ENCODE results near the gene SVBP. TPM values are rescaled to one million over a fixed set of nuclear protein-coding genes. Genes with fewer than 3 reads are reported as not detected.

The SVBP gene
- polyA plus RNA-seq, 4 donors: 55.8 to 80.3 (median 62.3) TPM

DNA sequence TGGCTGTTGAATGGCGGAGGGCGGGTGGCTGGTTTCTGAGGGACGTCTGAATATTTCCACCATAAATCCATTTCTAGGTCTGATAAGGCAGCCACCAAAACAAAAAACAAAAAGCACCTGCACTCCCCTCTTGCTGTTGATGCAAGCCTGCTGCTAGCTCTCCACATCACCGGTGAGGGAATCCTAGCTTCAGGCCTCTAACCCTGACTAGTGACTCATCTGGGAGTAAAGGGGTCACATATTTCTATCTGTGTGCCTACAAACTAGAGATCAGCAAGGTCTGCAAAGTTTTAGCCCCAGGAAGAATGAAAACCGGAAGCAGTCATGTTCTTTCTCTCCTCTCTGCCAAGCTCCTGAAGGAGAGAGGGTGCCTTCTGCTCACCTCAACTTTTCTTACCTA is 10.6 kb downstream of the SVBP start:
- DNase-seq (ENCODE audit: low read depth in 4 of 4, low spot score in 2 of 4): no peak

DNA sequence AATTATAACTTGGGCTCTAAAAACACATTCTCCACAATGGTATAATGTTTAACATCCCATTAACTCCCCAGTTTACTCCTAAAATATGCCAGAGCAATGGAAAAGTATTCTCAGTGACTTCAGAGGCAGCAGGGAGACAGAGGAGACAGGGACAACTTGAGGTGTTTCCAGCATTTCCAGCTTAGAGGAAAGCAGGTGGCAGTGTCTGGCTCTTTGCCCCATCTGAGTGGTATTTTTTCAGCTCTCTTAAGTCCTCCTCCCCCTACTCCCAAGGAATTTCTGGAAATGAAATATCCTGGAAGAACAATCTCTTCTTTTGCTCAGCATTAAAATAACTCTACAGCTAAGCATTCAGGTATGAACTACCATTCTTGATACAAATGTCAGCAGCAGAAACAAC is 11.0 kb downstream of the SVBP start:
- no peak for DNase-seq (ENCODE audit: low read depth in 4 of 4, low spot score in 2 of 4)

DNA sequence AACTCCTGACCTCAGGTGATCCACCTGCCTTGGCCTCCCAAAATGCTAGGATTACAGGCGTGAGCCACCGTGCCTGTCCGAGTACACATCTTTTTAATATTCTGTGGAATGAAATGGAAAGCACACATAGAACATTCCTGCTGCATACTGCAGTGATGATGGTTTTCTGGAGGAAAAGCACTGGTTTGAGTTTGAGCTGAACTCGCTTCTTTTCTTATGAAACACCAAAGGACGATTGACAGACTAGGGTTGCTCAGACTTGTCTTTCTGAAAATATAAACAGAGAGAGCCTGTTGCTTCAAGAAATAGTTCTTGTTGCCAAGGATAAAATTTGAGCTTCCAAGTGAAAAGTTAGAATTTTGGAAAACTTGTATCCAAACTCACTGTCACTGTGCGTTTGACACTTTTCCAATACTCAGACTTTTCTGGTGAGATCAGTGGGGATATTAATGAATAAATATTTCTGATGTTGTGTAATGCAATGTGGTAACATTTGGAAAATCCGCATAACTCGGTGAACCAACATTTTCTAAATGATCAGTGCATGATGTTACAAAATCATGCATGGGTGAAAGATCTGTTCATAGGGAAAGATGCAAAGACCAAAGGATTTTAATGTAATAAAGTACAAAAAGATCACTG is 15.2 kb downstream of the SVBP start:
- DNase-seq (ENCODE audit: low read depth in 4 of 4, low spot score in 2 of 4): no peak

DNA sequence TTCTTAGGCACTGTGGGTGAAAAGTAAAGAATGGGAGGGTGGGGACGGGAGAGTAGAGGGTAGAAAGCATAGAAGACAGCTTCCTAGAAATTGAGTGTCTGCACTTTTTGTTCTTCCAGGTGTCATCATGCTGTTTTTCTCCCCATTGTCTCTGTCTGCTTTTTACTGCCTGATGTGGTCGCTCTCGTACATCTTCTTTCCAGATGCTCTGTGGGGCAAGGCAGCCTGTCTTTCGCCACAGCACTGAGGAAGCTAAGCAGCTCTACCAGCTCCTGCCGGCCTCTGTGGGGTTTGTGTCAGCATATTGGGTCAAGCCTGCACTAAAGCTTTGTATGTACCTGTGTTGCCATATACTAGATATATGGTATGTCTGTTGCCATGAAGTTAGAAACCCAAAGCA is 19.2 kb downstream of the SVBP start:
- no peak for DNase-seq (ENCODE audit: low read depth in 4 of 4, low spot score in 2 of 4)

DNA sequence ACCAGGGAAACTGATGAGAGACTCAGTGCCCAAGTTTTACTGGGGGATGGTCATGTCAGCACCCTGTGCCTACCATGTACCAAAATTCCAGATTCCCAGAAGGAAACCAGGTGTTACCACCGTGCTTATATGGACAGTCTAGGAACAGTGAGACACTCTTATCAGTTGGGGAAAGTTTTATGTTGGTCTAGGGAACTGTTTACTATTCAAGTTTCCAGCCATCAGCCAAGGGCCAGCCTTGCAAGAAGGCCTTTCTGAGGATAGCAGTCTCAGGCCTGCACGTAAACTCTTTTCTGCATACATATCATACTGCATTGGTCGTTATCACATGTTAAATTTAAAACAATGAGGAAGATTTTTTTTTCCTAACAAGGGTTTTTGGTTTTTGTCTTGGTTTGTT is 19.8 kb downstream of the SVBP start:
- no peak for DNase-seq (ENCODE audit: low read depth in 4 of 4, low spot score in 2 of 4)

DNA sequence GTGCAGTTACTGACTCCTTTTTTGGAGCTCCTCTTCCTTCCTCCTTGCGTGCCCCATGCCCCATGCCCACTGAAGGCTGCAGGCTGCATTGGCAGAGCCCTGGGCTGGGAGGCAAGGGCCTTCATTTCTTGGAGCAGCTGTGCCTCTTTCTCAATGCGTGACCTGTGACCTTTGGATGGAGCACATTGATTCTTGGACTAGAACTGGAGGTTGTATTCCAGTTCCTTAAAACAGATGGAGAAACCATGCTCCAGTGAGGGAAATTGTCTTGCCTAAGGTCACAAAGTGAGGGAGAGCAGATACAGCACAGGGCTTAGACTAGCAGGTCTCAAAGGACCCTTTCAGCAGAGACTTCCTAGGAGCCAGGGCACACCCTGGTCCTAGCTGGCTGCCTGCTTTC is 23.4 kb downstream of the SVBP start:
- DNase-seq (ENCODE audit: low read depth in 4 of 4, low spot score in 2 of 4): no peak

DNA sequence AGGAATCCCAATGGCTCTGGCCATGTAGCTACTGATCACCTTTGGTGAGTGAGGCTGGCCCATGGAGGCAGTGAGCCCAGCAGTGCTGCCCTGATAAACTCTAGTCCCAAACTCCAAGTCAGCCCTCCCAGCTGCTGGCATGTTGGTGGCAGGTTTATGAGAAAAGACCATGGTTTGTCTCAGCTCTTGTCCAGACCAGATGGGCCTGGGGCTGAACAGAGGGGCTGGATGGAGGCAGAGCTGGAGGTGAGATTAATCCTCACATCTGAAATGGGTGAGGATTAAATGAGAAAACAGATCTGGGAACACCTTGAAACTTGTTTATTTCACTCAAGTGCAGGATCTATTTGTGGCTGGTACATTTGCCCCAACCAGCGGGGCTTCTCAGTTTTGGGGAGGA is 29.2 kb downstream of the SVBP start:
- no peak for DNase-seq (ENCODE audit: low read depth in 4 of 4, low spot score in 2 of 4)

DNA sequence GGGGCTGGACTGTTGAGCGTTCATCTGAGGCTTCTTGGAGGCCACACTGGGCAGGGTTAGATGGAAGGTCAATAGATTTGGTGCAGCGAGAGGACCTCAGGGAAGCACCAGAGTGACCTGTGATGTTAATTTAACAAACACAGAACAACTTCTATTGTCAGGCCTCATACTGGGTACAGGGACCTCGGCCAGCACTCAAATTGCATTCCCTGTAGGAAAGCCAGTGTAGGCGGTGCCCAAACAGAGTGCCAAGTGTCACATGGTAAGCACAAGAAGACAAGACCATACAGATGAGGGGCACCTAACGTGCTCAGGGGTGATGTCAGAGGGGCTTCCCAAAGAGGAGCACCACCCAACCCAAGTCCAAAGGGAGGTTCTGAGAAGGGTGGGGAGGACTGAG is 31.1 kb downstream of the SVBP start:
- DNase-seq (ENCODE audit: low read depth in 4 of 4, low spot score in 2 of 4): no peak

DNA sequence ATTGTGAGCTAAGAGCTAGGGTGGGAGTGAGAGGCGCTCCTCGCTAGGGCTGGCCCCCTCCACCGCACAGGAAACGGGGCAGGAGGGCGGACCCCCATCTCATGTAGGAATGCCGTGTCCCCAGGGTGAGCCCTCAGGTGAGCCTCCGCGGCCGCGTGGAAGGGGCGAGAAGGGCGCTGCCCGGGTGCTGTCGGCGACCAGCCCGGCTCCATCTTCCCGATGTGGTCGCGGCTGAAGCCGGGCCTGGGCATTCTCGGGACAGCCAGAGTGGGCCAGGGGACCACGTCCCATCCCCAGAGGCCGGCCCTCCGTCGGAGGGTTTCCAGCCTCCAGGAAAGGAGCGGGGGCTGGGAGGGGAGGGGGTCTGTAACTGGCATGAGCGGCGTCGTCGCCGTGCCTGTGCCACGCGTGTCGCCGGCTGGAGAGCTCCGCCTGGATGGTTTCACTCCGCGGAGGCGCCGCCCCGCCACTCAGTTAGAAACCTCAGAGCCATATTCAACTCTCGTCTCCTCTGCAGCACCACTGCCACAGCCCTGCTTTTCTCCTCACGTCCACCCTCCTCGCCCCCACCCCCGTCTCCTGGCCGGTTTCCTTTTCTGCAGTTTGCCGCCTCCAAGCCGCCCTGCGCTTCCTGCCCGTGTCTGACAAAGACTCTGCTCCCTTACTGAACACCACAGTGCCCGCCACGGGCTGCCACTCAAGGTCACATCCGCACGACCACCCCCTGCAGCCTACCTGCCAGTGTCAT is 32.1 kb downstream of the SVBP start, which contains the start of gene TMEM269:
TMEM269 (plus strand) TSS at position 46 of the 748 bp plus-strand sequence. CDS start 4,903 bp downstream, outside the sequence.
- peak in 1 of 4 donors; percentile 9 for DNase-seq (ENCODE audit: low read depth in 4 of 4, low spot score in 2 of 4)

DNA sequence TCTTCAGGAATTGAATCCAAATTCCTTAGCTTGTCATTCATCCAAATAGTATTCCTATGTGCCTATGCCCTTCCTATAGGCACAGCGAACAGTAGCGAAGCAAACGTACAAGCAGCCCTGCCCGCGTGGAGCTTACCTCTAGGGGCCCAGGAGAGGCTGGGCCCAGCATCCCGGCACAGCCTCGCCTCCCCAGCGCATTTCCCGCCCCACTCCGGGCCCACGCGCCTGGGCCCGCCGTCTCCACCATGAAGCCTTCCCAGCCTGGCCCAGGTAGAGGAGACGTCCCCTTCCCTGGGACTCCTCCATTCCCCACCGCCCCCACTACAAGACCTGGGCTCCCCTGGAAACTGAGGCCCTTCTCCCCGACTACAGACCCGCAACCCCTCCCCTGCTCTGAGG is 32.7 kb downstream of the SVBP start:
- DNase-seq (ENCODE audit: low read depth in 4 of 4, low spot score in 2 of 4): no peak

DNA sequence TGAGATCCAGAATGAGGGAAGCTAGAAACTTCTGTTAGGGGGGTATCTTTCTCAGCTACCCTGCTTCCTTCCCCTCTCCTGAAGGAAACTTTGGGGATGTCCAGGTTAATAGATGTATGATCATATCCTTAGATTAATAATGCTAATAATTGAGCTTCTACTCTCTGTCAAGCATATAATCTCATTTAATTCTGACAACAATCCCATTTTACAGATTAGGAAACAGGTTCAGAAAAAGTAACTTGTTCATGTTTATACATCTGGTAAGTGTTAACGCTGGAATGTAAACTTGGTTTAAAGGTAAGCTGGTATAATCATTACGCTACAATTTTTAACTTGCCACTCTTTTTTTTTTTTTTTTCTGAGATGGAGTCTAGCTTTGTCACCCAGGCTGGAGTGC is 34.1 kb downstream of the SVBP start:
- no peak for DNase-seq (ENCODE audit: low read depth in 4 of 4, low spot score in 2 of 4)

DNA sequence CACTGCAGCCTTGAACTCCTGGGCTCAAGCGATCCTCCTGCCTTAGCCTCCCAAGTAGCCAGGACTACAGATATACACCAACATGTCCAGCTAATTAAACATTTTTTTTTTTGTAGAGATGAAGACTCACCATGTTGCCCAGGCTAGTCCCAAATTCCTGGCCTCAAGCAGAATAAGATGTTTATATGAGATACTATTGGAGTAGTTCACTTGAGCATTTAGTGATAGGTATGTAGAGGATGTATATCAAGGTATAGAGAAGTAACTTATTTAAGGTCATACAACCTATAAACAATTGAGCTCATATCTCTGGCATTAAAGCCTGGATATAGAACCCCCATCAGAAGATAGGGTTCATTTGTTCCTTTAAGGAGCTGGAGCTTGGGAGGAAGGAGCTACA is 37.0 kb downstream of the SVBP start:
- no peak for DNase-seq (ENCODE audit: low read depth in 4 of 4, low spot score in 2 of 4)

DNA sequence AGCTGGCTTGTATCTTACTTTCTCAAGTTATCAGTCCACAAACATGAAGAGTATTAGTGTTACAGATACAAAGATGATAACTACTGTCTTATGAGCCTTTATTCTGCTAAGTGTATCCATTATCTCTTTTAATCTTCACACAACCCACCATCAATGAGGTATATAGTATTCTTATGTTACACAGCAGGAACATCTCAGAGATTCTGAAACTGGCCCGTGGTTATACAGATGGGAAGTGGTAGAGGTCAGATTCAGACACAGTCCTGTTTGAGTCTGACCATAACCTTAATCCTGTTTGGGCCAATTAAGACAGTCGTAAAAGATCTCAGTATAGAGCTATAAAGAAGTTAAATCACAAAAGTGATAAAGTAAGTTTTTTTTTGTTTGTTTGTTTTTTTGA is 37.5 kb downstream of the SVBP start:
- no peak for DNase-seq (ENCODE audit: low read depth in 4 of 4, low spot score in 2 of 4)

DNA sequence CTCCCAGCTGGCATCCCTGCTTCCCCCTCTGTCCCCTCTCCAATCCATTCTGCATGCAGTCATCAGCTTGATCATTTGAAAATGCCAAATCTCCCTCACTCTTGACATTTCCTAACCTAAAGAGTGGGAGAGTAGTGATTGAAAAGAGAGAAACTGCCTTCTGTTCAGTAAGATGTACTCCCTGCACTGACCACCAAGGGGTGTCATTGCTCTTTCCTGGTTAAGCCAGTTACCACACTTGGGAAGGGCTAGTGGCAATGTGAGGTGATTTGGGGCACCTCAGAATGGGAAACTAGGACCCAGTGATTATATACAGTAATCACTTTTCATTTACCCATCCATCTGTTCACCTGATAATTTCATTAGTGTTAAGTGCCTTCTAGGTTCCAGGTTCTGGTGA is 39.3 kb downstream of the SVBP start:
- DNase-seq (ENCODE audit: low read depth in 4 of 4, low spot score in 2 of 4): no peak

DNA sequence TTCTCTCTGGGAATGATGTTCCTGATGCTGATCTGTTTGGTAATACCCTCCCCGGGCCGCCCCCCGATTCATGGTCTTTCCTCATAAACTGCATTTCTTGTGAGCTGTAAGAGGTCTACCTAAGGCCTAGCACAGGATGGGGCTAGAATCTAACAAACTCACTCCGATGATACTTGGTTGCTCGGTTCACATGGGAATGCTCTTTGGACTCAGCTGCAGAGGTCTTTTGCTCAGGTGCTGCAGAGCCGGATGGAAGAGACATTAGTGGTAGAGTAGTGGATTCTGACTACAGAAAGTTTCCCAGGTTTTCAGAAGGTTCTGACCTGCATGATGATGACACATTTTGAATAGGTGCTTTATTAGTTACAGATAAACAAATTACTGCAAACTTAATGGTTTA is 40.7 kb downstream of the SVBP start:
- no peak for DNase-seq (ENCODE audit: low read depth in 4 of 4, low spot score in 2 of 4)

DNA sequence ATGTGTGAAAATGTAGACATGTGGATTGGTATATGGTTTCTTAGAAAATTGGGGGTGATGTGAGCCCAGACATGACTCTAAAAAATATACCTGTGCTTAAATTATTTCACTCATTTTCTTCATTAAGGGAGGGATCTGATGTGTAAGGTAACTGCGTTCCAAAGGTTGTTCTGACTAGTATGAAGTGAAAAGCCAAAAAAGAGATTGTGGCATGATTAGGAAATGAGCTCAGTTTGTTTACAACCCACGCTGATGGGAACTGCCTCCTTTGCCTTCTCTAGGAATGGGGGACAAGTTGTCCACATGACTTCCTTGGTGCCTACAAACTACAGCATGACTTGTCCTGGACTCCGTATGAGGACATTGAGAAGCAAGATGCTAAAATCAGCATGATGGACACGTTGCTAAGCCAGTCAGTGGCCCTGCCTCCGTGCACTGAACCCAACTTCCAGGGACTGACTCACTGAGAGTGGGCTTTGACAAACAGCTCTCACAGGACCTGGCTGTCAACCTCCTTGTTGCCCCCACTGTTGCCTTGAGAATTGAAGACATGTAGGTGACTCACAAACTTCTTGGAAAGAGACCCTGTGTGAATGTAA is 42.2 kb downstream of the SVBP start:
- DNase-seq (ENCODE audit: low read depth in 4 of 4, low spot score in 2 of 4): no peak

DNA sequence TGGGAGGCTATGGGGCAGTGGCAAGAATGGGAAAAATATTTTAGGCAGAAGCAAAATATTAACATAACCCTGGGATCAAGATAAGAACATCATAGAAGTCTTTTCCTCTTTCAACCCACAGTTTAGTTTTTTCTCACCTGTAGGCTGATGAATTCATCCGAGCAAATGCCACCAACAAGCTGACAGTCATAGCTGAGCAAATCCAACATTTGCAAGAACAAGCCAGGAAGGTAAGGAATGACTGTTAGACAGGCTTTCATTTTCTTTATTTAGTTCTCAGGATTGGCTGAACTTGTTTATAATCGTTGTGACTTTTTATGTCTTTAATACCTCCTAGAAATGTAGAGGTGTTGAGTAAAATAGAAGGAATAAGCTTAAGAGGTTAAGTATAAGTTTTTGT is 43.8 kb downstream of the SVBP start:
- no peak for DNase-seq (ENCODE audit: low read depth in 4 of 4, low spot score in 2 of 4)

DNA sequence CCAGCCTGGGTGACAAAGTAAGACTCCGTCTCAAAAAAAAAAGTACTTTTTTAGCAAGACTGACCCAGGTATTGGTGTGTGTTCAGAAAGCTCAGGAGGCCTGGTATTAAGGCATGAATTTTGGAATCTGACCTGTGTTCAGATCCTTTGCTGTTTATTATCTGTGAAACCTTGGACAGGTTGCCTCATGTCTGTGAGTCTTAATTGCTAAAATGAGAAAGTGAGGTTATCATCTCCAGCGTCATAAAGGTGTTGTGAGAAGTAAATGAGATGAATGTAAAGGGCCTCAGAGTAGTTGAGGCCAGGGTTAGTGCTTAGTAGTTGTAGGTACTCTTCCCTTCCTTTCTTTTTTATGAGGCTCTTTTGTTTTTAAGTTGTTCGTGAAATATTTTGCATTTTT is 47.4 kb downstream of the SVBP start:
- no peak for DNase-seq (ENCODE audit: low read depth in 4 of 4, low spot score in 2 of 4)

DNA sequence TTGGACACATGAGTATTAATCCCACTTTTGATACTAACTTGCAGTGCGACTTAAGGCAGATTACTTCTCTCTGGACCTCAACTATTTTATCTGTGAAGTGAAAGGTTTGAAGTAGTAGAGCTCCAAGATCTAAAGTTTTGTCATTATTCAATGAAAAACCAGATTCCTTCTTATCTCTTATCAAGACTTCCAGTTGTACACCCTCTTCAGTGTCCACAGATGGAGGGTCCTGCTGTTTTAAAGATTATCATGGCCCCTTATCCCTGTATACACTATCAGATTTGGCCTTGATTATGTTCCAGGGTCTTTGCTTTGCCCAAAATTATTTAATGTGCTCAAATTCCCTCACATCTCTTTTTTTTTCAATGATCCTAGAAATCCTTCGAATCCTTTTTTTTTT is 49.0 kb downstream of the SVBP start:
- no peak for DNase-seq (ENCODE audit: low read depth in 4 of 4, low spot score in 2 of 4)

DNA sequence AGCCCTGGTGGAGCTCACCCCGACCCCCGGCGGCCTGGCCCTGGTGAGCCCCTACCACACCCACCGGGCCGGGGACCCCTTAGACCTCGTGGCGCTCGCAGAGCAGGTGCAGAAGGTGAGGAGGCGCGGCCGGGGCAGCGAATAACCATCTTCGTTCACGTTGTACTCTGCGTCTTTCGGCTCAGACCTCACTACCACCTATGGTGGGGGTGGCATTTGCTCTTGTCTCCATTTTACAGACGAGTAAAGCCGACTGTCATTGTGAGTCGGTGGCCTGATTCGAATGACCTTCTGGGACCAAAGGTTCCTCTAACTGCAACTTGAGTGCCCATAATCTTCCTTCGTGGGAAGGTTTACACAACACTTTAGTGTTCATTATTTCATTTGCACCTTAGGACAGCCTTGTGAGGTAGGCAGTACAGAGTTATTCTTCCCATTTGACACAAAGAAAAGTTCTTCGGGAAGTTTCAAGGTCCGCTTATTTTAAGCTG is 49.6 kb downstream of the SVBP start:
- peak in 1 of 4 donors; percentile 41 for DNase-seq (ENCODE audit: low read depth in 4 of 4, low spot score in 2 of 4)

DNA sequence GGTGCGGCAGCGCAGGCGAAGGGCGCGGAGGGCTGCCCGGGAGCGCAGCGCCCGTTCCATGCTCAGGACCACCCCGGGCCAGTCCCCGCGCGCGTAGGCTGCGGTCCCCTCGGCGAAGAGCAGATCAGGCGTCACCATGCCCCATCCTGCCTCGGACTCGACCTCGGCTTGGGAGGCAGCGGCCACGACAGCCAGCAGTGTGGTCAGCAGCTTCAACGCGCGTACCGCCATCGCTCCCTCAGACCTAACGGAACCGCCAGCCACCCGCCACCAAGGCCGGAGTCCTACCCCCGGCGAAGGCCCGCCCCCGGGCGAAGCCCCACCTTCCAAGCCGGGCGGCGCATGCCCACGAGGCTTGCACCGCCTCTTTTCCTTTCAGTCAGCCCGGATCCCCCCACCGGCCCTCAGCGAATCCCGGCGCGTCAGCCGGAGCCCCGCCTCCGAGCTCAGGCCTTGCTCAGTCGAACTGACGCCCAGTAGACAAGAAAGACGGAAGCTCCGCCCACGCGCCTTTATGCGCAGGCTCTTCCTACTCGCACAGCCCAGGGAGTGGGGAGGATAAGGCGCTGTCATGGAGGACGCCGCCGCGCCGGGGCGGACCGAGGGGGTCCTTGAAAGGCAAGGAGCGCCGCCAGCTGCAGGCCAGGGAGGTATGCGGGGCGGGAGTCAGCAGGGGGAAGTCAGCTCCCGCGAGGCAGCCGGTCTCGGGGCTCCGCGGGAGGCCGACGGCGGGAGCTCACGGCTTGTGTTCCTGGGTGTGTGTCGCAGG is 50.3 kb downstream of the SVBP start, which contains the start of the genes C1orf50 and P3H1:
C1orf50 (plus strand) TSS at position 509 of the 769 bp plus-strand sequence; CDS start at position 572, 63 bp downstream.
P3H1 (minus strand) TSS at position 288 of the 769 bp plus-strand sequence; CDS start at position 231, 57 bp downstream.
- DNase-seq (ENCODE audit: low read depth in 4 of 4, low spot score in 2 of 4): peak; percentile 95 to 99 (median 98)

Data from left renal cortex interstitium (tissue), 4 donors.